OCI-LY3 (cell line): ENCODE results near the gene ZDHHC17.

ENCODE experiments used
- H2AFZ ChIP-seq: fragments of 200-600, 300-600 bp; shearing (Covaris generic); 2 replicates; pipeline ENCODE4 v1.6.0; 2014; ENCODE audit warnings: antibody characterized with exemption, low read depth, low read length
- H3K27ac ChIP-seq: fragments of 200-600, 300-600 bp; sonication (generic); 2 replicates; pipeline ENCODE4 v1.5.1; 2014; ENCODE audit warnings: mild to moderate bottlenecking, low read length, moderate library complexity, mixed read lengths
- H3K27me3 ChIP-seq: fragments of 200-600, 300-600 bp; sonication (generic); 2 replicates; pipeline ENCODE4 v1.6.1; 2014; ENCODE audit warnings: low read depth, low read length, mixed read lengths
- H3K36me3 ChIP-seq: fragments of 200-600, 300-600 bp; sonication (generic); replicated peaks from 2 replicates; pipeline ENCODE3; 2014; ENCODE audit warnings: low read depth, low read length, mixed read lengths
- H3K4me1 ChIP-seq: fragments of 300-600, 200-600 bp; sonication (generic); 2 replicates; pipeline ENCODE4 v1.6.1; 2014; ENCODE audit warnings: low read length, mixed read lengths
- H3K4me2 ChIP-seq: fragments of 200-600, 300-600 bp; sonication (generic); 2 replicates; pipeline ENCODE4 v1.6.1; 2014; ENCODE audit warnings: low read length, mixed read lengths
- H3K4me3 ChIP-seq: fragments of 300-600, 200-600 bp; sonication (generic); 2 replicates; pipeline ENCODE4 v1.5.1; 2014; ENCODE audit warnings: antibody characterized with exemption, mild to moderate bottlenecking, low read length, moderate library complexity
- H3K79me2 ChIP-seq: fragments of 300-600, 200-600 bp; shearing (Covaris generic); 2 replicates; pipeline ENCODE4 v1.6.1; 2014; ENCODE audit warnings: mild to moderate bottlenecking, low read length, mixed read lengths
- H3K9ac ChIP-seq: fragments of 300-600, 200-600 bp; shearing (Covaris generic); 2 replicates; pipeline ENCODE4 v1.6.0; 2014; ENCODE audit warnings: mild to moderate bottlenecking, low read length, moderate library complexity
- H3K9me3 ChIP-seq: fragments of 200-600, 300-600 bp; shearing (Covaris generic); 2 replicates; pipeline ENCODE4 v1.6.1; 2014; ENCODE audit warnings: low read length, mixed read lengths; ENCODE audit not compliant: insufficient read depth
- H4K20me1 ChIP-seq: fragments of 200-600, 300-600 bp; sonication (generic); 2 replicates; pipeline ENCODE4 v1.6.1; 2016; ENCODE audit warnings: low read length, mixed read lengths; ENCODE audit not compliant: insufficient read depth
- CTCF ChIP-seq: fragments of 200-600, 300-600 bp; sonication (generic); IDR thresholded peaks from 2 replicates; pipeline ENCODE4 v1.5.1; 2014; ENCODE audit warnings: antibody characterized with exemption, low read length, low read depth
- EZH2phosphoT487 ChIP-seq: fragments of 200-600 bp; shearing (Covaris generic); IDR thresholded peaks from 2 replicates; pipeline ENCODE4 v1.6.1; 2018; ENCODE audit warnings: antibody characterized with exemption, mixed run types, low read depth

Gene ZDHHC17

GRCh38 chr12:76763746-76764675 lies at the start of gene ZDHHC17:
Gene ZDHHC17 (plus strand): TSS chr12:76764115. CDS start chr12:76764237, 122 bp downstream.
- TF ChIP-seq CTCF = no peak
- TF ChIP-seq EZH2phosphoT487 = no peak
- H3K4me3 ChIP-seq = peak within 1 kb of the TSS; percentile 83
- no peaks in the 10 kb centered on the region for H3K9me3 ChIP-seq
- peak within 1 kb of the TSS; percentile 85 for H3K9ac ChIP-seq
- H3K4me2 ChIP-seq = peak within 1 kb of the TSS; percentile 90
- H4K20me1 ChIP-seq = peaks cover 26% of the 10 kb centered on the region
- H3K27ac ChIP-seq = peak within 1 kb of the TSS; percentile 80
- no peaks in the 10 kb centered on the region for H3K36me3 ChIP-seq
- peak within 1 kb of the TSS; percentile 96 for H2AFZ ChIP-seq
- peaks cover 27% of the 10 kb centered on the region for H3K4me1 ChIP-seq
- peaks cover 49% of the 10 kb centered on the region for H3K79me2 ChIP-seq
- no peaks in the 10 kb centered on the region for H3K27me3 ChIP-seq

- H3K79me2 ChIP-seq = no peaks in the 10 kb centered on the region
- H2AFZ ChIP-seq = no peak overlapping the region
- no peaks in the 10 kb centered on the region for H3K9me3 ChIP-seq
- H3K4me3 ChIP-seq = no peak overlapping the region
- no peak overlapping the region for H3K9ac ChIP-seq
- H3K27ac ChIP-seq = no peak overlapping the region
- no peak for TF ChIP-seq EZH2phosphoT487
- TF ChIP-seq CTCF = no peak
- H3K27me3 ChIP-seq = no peaks in the 10 kb centered on the region
- no peak overlapping the region for H3K4me2 ChIP-seq
- H3K4me1 ChIP-seq = no peaks in the 10 kb centered on the region
- no peaks in the 10 kb centered on the region for H3K36me3 ChIP-seq
- no peaks in the 10 kb centered on the region for H4K20me1 ChIP-seq
Measured at GRCh38 chr12:76714415-76714814, 49.5 kb upstream of the ZDHHC17 start.

- no peaks in the 10 kb centered on the region for H3K27me3 ChIP-seq
- no peak overlapping the region for H3K4me3 ChIP-seq
- H3K9ac ChIP-seq = no peak overlapping the region
- no peak overlapping the region for H3K4me2 ChIP-seq
- H3K79me2 ChIP-seq = no peaks in the 10 kb centered on the region
- no peaks in the 10 kb centered on the region for H3K9me3 ChIP-seq
- no peak for TF ChIP-seq CTCF
- TF ChIP-seq EZH2phosphoT487 = no peak
- no peaks in the 10 kb centered on the region for H4K20me1 ChIP-seq
- no peak overlapping the region for H2AFZ ChIP-seq
- no peak overlapping the region for H3K27ac ChIP-seq
- H3K4me1 ChIP-seq = no peaks in the 10 kb centered on the region
- H3K36me3 ChIP-seq = no peaks in the 10 kb centered on the region
Measured at GRCh38 chr12:76714861-76715260, 49.1 kb upstream of the ZDHHC17 start.

- no peak overlapping the region for H2AFZ ChIP-seq
- H3K4me2 ChIP-seq = no peak overlapping the region
- no peaks in the 10 kb centered on the region for H3K4me1 ChIP-seq
Measured at GRCh38 chr12:76715332-76715731, 48.6 kb upstream of the ZDHHC17 start.

More at GRCh38 chr12:76715332-76715731, 48.6 kb upstream of the ZDHHC17 start:
- Histone ChIP-seq H3K79me2 (no peaks in the 10 kb centered on the region), H3K36me3 (no peaks in the 10 kb centered on the region), H3K9ac (no peak overlapping the region), H4K20me1 (no peaks in the 10 kb centered on the region), H3K4me3 (no peak overlapping the region), H3K27me3 (no peaks in the 10 kb centered on the region), H3K9me3 (no peaks in the 10 kb centered on the region), H3K27ac (no peak overlapping the region)
- TF ChIP-seq EZH2phosphoT487 = no peak
- no peak for TF ChIP-seq CTCF
